GM21367 (cell line): Measurements from ENCODE around the gene GMDS.

Experiments
- ATAC-seq: cut with Tn5 transposase; IDR thresholded peaks from one replicate; pipeline ENCODE4 v1.9.1; 2021; ENCODE audit not compliant: unreplicated experiment

The GMDS gene

DNA sequence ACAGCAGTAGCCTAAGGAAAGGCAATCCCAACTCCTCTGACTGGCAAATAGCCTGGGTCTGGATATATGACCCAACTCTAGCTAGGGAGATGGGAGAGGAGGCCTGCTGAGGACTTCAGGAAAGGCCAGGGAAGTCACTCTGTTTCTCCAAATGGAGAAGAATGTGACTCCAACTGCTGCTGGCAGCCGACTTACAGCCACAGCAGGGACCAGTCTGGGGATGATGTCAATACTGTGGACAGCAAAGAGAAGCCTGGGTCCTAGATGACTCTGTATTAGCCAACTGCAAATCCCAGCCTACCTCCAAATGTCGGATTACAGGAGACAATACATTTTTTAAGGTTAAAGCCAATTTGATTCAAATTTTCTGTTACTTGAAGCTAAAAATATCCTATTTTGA is 403.1 kb downstream of the GMDS start:
- no peak for ATAC-seq

- ATAC-seq: no peak
Measured at GRCh38 chr6:1841136-1841535, 404.3 kb downstream of the GMDS start.

GRCh38 chr6:1840491-1841121 is 404.8 kb downstream of the GMDS start:
- no peak for ATAC-seq

DNA sequence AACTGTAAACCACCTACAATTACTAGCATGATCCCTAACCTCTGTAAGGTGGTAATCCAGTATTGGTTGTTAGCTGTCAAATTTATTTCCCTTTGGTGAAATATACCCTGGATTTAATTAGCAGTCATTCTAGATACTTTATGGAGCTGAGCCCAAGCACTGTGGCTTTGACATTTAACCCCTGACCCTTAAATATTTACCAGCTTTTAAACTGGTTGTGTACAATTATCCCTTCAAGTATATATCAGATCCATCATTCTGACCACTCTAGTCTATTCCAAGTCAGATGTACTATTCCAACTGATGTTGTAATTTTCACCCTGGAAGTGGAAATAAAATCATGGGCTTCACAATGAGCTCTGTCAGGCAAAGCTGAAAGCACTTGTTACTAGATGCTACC is 406.0 kb downstream of the GMDS start:
- no peak for ATAC-seq

DNA sequence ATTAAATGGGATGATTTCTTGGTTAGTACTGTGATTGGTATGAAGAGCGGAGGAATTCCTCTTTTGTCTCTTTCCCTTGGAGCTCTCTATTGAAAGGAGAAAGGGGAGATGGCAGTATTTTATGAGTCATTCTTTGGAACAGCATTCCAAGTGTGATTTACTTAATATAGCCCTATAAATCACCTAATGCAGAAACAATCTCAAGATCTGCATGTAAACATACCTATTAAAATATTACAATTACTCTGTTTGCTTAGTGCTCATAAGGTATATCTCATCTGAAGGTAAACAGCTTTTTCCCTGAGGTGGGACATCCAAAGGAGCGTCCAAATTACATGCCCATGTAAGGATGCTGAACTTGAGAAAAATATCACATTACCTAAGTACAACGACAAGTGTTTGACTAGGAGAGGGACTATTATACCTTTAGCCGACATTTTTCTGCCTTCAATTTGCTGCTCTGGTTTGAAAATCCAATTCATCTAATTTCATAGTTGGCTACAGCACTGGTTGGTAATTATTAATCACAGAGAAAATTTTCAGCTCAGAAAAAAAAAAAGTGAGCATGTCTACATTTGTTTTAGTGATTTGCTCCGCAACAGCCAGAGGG is 406.7 kb downstream of the GMDS start:
- ATAC-seq: no peak

DNA sequence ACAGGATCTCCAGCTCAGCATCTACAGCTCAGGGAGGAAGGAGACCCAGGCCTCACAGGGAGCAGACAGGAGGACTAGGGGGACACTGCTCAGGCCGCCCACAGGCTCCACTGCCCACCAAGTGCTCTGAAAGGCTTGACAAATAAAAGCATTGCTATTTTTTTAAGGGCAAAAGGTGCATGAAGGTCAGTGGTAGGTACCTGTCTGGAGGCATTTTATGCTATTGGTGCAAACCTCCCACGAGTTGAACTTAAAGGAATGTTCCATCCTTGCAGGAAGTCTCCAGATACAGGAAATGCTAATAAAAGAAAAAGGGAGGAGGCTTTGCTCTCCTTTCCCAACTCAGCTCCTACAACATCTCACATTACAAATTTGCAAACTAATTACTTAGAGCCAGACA is 407.6 kb downstream of the GMDS start:
- ATAC-seq: no peak

DNA sequence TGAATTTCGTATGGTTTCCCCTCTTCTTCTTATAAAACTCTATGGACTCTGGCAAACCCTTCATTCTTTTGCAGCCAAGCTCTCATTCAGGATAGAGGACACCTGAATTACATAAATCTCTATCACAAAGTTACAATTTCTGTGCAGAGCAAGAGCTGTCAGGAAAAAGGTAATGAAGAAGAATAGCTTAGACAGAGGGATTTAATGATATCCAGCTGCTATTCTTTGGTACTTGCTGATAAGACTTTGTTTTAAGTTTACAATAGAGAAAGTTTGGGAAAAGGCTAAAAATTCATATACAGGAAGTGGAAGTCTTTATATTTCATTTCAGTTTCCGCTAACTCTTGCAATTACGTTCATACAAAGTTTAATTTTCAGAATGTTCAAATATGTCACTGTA is 408.7 kb downstream of the GMDS start:
- ATAC-seq: no peak

GRCh38 chr6:1834646-1835516 is 410.5 kb downstream of the GMDS start:
- ATAC-seq: no peak

GRCh38 chr6:1834207-1834606 is 411.2 kb downstream of the GMDS start:
- no peak for ATAC-seq

DNA sequence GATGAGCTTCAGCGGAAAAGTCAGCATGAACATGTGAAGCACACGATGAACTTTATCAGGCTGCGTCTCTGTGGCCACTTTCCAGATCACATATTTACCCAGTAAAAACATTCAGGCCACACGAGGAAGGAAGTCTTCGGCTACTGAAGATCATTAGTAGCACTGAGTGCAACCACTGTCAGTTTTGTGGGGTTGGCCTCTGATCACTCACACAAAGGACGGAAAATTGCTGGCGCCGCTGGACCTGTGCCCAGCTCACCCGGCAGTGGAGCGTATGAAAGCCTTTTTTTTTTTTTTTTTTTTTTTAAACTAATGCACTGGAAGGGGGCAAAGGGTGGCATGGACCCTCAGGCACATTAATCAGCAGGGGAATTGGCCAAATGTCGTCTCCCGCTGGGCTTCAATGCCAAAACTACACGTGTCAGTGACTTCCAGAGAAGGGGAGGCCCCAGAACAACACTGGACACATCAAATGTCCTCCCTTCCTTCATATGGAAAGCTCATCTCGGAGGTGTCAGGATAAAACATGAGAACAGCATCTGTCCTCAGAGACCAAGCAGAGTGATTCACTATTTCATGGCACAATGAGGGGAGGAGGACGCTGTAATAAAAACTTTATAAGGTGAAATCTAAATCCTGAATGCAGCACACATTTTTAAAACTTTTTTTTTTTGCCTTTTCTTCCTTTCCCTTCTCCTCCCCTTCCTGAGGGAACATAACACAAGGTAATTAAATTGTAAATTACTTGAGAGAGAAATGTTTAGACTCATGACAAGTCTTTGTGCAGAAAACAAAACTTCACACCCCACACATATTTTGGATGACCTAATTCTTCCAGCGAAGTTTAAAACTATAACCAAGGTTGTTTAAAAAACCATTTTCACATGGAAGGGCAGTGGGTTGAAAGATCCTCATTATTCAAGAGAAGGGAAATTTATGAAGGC is 412.3 kb downstream of the GMDS start:
- ATAC-seq: no peak

GRCh38 chr6:1832358-1832757 is 413.0 kb downstream of the GMDS start:
- no peak for ATAC-seq

- ATAC-seq: no peak
Measured at GRCh38 chr6:1827984-1828793, 417.2 kb downstream of the GMDS start.

- ATAC-seq: no peak
Measured at GRCh38 chr6:1825926-1826325, 419.5 kb downstream of the GMDS start.

DNA sequence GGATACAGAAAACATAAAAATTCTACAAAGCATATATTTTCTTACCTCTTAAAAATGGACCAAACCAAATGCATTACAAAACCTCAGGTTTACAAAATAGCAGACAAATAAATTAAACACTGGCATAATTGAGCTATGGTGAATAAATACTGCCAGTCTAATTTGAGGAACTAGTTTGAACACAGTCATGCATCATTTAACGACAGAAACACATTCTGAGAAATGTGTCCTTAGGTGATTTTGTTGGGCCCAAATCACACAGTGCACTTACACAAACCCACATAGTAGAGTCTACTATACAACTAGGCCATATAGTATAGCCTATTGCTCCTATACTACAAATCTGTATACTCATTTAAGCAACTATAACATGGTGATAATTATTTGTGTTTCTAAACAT is 420.1 kb downstream of the GMDS start:
- no peak for ATAC-seq

DNA sequence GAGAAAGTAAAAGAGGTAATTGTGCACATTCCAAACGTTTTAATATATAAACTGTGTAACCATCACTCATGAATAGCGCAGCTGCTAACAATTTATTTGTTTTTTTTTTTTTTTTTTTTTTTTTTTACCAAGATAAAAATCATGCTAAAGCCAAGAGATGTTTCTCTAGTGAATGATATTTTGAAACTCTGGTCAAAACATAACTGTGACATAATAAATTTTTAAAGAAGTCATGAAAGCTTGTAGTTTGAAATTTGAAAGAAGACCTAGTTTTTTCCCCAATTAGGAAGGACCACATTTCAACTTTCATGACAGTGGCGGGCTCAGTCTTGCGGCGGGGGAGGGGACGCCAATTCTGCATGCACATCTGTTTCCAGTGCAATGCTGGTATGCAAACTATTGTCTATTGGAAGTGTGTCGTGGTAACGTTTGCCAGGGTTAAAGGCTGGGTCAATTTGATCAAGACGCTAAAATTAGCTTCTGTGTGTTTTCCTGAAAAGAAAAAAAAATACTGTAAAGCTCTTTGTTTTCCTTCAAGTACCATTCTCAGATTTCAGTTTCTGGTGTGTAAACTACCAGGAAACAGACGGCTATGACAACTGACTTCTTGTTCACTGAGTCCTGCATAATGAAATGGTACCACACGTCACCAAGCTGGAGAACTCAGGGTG is 423.8 kb downstream of the GMDS start:
- no peak for ATAC-seq

DNA sequence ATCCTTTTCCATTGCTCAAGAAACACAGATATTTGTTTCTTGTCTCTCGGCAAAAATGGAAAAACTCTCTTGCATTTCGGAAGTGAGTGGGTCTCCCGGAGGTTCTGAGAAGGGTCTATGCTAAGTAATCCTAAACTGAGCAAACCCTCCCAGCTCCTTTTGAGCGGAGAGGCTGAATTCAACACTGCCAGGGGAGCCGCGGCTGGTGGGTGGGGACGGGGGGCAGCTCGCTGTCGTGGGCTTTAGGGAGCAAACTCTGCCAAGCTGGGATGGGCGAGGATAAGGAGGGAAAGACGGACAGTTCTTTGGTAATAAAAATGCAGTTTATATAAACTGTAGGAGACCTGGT is 424.3 kb downstream of the GMDS start:
- no peak for ATAC-seq

GRCh38 chr6:1820714-1821113 is 424.7 kb downstream of the GMDS start:
- ATAC-seq: no peak

GRCh38 chr6:1820165-1820564 is 425.2 kb downstream of the GMDS start:
- ATAC-seq: no peak

DNA sequence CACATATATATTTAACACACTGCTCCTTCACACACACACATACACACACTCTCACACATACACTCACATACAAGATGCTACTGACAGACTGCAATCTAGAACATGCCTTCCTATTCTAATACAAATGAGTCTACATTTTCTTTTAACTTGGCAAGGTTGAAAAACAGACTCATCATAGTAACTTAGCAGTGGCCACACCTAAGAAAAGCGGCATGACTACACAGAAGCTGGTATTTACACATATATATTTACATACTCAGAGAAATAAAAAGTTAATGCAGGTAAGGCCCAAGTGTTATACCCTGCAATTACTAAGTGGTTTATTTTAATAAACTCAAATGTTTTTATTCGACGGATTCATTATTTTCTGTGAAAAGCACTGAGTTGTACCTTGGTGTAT is 426.4 kb downstream of the GMDS start:
- ATAC-seq: no peak
